HG03575 (cell line): Measurements from ENCODE around the gene RNF130.

Source experiments
- ATAC-seq: cut with Tn5 transposase; IDR thresholded peaks from one replicate; pipeline ENCODE4 v1.9.1; 2021; ENCODE audit not compliant: unreplicated experiment, insufficient number of reproducible peaks, low FRiP score; ENCODE audit errors: extremely low read depth

RNF130 gene

GRCh38 chr5:179912386-179912785 is 159.2 kb downstream of the RNF130 start:
- no peak for ATAC-seq

GRCh38 chr5:179909224-179909623 is 162.3 kb downstream of the RNF130 start:
- ATAC-seq: no peak

GRCh38 chr5:179908528-179908927 is 163.0 kb downstream of the RNF130 start:
- ATAC-seq: no peak

- no peak for ATAC-seq
Measured at GRCh38 chr5:179907556-179908324, 163.8 kb downstream of the RNF130 start, which contains the start of gene TBC1D9B. Gene TBC1D9B (minus strand): TSS chr5:179907897. CDS start chr5:179907821, 76 bp downstream.

- no peak for ATAC-seq
Measured at GRCh38 chr5:179906795-179907555, 164.6 kb downstream of the RNF130 start.

- ATAC-seq: no peak
Measured at GRCh38 chr5:179906294-179906794, 165.2 kb downstream of the RNF130 start.

- ATAC-seq: no peak
Measured at GRCh38 chr5:179905161-179905560, 166.4 kb downstream of the RNF130 start.
